Fibroblast of the aortic adventitia (primary cell): ENCODE data around the gene NFIB. TPM values are rescaled to one million over a fixed set of nuclear protein-coding genes. Genes with fewer than 3 reads are reported as not detected.

Experiments used
- DNase-seq: peaks from one replicate; pipeline ENCODE4 v3.0.0-alpha.2; 2010; ENCODE audit warnings: low read depth
- H3K4me3 ChIP-seq: 2 replicates; pipeline ENCODE4 v1.5.1; 2011; ENCODE audit warnings: low read depth, mild to moderate bottlenecking, control low read depth, low read length, moderate library complexity
- CTCF ChIP-seq: IDR thresholded peaks from 2 replicates; pipeline ENCODE4 v1.5.1; 2011; ENCODE audit warnings: mild to moderate bottlenecking, low read length, control low read depth, inconsistent platforms; ENCODE audit not compliant: insufficient read depth
- total RNA-seq: library from RNA; depleted of rRNA; stranded (reverse); fragments of >200 nt; gene quantifications from 2 replicates; pipeline ENCODE4 v1.2.3, GENCODE V29; 2012; ENCODE audit warnings: low replicate concordance

Gene NFIB
- total RNA-seq, 1 donor = 111 TPM

DNA sequence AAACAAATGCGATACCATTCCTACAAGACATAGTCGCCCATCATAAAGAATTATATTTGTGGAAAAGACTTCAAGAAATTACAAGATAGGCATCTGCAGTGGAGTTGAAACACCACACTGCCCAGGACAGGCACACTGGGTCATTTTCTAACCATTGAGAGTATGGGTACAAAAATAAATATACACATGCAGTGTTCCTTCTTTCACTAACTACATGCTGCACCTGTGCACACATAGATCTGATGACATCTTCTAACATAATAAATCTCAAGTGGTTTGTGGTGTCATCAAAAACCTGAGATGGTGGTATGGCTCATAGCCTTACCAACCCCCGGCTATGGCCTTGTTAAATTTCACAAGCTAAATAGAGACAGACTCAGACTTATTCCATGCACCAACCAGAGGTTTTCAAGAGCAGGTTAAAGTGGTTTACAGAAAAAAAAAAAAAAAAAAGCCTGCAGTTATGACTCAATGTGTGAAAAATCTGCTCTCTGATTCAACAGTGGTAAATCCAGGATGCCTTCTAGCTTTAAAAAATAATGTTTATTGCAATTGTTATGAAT lies 12.4 kb upstream of the NFIB start:
- no peak overlapping the region for H3K4me3 ChIP-seq
- TF ChIP-seq CTCF = no peak
- DNase-seq = peak; percentile 79

DNA sequence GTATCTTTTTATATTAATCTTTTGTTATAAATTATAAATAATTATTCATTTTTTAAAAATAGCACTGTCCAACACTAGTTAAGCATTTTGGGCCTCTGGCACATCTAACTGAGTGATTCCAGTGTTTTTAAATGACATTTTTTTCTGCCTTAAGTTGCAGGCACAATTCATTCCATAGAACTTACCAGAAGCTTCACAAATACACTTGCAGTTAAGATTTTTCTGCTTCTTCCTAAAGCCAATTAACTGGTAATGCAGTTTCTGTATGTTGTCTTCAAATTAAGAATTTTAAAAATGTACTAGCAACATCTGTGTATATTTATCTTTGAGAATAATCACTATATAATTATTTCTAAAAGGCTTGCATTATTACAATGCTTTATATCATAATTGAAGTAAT lies 11.2 kb upstream of the NFIB start:
- no peak overlapping the region for H3K4me3 ChIP-seq
- no peak for DNase-seq
- TF ChIP-seq CTCF = no peak

- no peak for TF ChIP-seq CTCF
Measured at GRCh38 chr9:14323985-14324650, 10.2 kb upstream of the NFIB start.

DNA sequence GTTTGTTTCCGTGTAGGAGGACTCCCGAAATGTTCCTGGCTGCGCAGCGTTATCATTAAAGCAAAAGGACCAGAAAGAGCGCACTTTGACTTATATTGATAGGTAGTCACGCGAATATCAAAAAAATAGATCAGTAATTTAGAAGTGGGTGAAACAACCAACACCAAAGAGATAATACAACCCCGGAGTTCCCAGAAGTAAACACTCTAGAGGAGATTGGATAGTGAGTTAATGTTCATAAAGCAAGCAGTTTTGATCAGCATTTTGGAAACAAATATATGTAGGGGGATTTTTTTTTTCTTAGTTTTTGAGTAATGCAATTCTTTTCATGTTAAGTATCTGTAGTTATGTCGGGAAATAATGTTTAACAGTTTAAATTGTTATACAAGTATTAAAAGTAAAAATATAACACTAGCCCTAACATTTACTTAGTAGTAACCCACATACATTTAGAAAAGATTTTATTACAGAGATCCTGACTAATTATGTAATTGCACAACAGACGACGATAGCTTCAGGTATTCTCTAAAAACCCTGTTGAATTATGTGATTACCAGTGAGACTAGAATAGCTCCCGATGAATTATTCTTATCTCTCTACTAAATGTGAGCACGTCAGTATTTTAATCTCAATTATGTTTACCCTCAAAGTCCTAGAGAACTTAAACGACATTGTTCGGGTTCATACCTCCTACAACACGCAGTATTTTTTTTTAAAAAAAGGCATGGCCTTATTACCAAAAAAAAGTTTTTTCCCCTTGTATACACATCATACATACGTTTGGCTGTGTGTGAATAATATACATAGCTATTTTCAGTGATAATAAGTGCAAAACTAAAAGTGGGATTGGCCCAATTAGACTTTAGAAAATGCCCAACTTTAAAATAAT lies 9.4 kb upstream of the NFIB start:
- peak; percentile 28 for DNase-seq
- TF ChIP-seq CTCF = no peak
- H3K4me3 ChIP-seq = peak overlapping the region; percentile 67

More at GRCh38 chr9:14323985-14324650, 10.2 kb upstream of the NFIB start:
- no peak overlapping the region for H3K4me3 ChIP-seq
- DNase-seq = no peak

- peak overlapping the region; percentile 71 for H3K4me3 ChIP-seq
- TF ChIP-seq CTCF = peak; percentile 46
- peak; percentile 94 for DNase-seq
Measured at GRCh38 chr9:14322211-14323082, 8.5 kb upstream of the NFIB start.

- H3K4me3 ChIP-seq = peak overlapping the region; percentile 71
- peak; percentile 70 for DNase-seq
- no peak for TF ChIP-seq CTCF
Measured at GRCh38 chr9:14321517-14322130, 7.7 kb upstream of the NFIB start.
